Rectal smooth muscle tissue (tissue), 1 donor: ENCODE data around the gene DNAAF3.
A peak's percentile ranks its signal among the peaks of the same experiment; 100 is the strongest.

ENCODE experiments used
- H3K27ac ChIP-seq: one replicate; pipeline ENCODE4 v1.7.0; 2013; ENCODE audit warnings: low read depth, low read length, inconsistent platforms
- H3K27me3 ChIP-seq: one replicate; pipeline ENCODE4 v1.7.0; 2013; ENCODE audit warnings: low read length; ENCODE audit not compliant: control insufficient read depth, insufficient read depth
- H3K36me3 ChIP-seq: one replicate; pipeline ENCODE4 v1.7.0; 2013; ENCODE audit warnings: low read length; ENCODE audit not compliant: control insufficient read depth, insufficient read depth
- H3K4me1 ChIP-seq: one replicate; pipeline ENCODE4 v1.7.0; 2013; ENCODE audit warnings: low read length; ENCODE audit not compliant: control insufficient read depth, insufficient read depth
- H3K4me3 ChIP-seq: one replicate; pipeline ENCODE4 v1.7.0; 2013; ENCODE audit warnings: low read length
- H3K9ac ChIP-seq: one replicate; pipeline ENCODE4 v1.7.0; 2013; ENCODE audit warnings: low read length

DNAAF3 gene

DNA sequence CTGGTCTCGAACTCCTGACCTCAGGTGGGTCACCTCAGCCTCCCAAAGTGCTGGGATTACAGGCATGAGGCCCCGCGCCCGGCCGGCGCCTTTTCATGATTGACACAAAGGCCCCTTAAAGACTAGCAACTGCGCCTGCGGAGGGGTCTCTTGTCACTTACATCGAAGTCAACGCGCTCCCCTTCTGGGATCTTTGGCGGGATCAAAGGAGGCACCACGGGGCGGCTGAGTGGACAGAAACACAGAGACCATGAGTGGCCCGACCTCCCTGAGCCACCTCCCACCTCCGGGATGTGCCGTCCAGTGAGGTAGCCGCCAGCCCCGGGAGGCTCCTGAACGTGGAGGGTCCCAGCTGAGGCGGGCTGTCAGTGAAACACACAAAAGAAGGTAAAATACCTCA is 24.7 kb downstream of the DNAAF3 start:
- H3K4me3 ChIP-seq: no peak overlapping the region
- peaks cover 27% of the 10 kb centered on the region for H3K27me3 ChIP-seq
- H3K9ac ChIP-seq: no peak overlapping the region
- H3K27ac ChIP-seq: no peak overlapping the region
- H3K36me3 ChIP-seq: no peaks in the 10 kb centered on the region
- no peaks in the 10 kb centered on the region for H3K4me1 ChIP-seq

DNA sequence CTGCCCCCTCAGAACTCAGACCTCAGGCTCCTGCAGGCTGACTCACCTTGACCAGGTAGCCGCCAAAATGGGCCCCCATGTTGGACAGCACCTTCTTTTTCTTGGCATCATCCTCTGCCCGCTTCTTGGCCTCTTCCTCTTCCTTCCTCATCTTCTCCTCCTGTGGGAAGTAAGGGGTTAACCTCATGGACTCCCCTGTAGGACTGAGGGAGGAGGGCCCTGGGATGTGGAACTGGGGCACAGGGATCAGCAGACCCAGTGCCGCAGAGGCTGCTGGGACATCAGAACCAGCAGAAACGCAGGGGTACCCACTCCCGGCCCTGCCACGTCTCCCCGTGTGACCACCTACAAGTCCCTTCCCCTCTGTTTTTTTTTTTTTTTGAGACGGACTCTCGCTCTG is 28.5 kb downstream of the DNAAF3 start:
- no peaks in the 10 kb centered on the region for H3K36me3 ChIP-seq
- H3K4me1 ChIP-seq: no peaks in the 10 kb centered on the region
- no peak overlapping the region for H3K4me3 ChIP-seq
- no peak overlapping the region for H3K9ac ChIP-seq
- H3K27ac ChIP-seq: no peak overlapping the region
- H3K27me3 ChIP-seq: peaks cover 21% of the 10 kb centered on the region

DNA sequence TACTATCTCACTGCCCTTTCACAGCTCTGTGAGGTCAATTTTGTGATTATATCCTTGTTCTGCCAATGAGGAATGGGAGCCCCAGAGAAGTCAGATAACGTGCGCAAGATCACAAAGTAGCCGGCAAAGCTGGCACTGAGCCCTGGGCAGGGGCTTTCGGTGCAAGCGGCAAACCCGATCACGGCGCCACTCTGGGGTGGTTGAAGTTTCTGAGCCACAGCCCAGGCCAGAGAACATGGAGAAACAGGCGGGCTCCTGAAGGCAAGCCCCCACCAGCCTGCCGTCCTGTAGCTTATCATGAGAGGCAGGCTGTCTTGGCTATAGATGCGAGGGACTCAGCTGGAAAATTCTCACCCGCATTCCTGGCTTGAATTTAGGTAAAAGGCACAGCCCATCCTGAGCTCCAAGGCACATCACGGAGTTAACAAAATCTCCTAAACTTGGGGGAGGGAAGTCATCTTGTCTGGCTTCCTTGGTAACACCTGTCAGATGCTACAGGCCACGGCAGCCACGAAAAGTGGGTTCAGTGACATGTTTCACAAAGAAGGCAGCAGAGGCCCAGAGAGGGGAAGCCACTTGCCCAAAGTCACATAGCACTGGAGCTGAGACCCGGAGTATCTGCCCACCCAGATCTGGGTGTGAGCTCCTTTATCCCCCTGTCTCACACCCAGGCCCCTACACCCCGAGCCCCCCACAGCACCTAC is 29.9 kb downstream of the DNAAF3 start:
- no peak overlapping the region for H3K4me3 ChIP-seq
- no peak overlapping the region for H3K27ac ChIP-seq
- no peaks in the 10 kb centered on the region for H3K36me3 ChIP-seq
- H3K27me3 ChIP-seq: peaks cover 16% of the 10 kb centered on the region
- no peak overlapping the region for H3K9ac ChIP-seq
- no peaks in the 10 kb centered on the region for H3K4me1 ChIP-seq

DNA sequence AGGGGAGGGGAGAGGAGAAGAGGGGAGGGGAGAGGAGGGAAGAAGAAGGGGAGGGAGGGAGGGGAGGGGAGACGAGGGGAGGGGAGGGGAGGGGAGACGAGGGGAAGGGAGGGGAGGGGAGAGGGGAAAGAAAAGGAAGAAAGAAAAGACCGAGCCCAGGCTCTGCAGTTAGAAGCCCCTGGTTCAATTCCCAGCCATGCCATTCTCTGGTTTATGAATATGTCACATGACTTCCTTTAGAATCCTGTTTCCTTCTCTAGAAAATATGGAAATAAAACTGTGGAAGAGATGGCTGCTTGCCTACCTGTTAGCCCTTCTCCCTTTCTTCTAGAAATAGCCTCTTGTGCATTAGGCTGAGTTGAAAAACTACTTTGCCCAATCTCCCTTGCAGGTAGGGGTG is 31.7 kb downstream of the DNAAF3 start:
- Histone ChIP-seq H3K9ac (no peak overlapping the region), H3K27ac (no peak overlapping the region), H3K4me1 (no peaks in the 10 kb centered on the region), H3K27me3 (peaks cover 11% of the 10 kb centered on the region), H3K36me3 (no peaks in the 10 kb centered on the region), H3K4me3 (no peak overlapping the region)

DNA sequence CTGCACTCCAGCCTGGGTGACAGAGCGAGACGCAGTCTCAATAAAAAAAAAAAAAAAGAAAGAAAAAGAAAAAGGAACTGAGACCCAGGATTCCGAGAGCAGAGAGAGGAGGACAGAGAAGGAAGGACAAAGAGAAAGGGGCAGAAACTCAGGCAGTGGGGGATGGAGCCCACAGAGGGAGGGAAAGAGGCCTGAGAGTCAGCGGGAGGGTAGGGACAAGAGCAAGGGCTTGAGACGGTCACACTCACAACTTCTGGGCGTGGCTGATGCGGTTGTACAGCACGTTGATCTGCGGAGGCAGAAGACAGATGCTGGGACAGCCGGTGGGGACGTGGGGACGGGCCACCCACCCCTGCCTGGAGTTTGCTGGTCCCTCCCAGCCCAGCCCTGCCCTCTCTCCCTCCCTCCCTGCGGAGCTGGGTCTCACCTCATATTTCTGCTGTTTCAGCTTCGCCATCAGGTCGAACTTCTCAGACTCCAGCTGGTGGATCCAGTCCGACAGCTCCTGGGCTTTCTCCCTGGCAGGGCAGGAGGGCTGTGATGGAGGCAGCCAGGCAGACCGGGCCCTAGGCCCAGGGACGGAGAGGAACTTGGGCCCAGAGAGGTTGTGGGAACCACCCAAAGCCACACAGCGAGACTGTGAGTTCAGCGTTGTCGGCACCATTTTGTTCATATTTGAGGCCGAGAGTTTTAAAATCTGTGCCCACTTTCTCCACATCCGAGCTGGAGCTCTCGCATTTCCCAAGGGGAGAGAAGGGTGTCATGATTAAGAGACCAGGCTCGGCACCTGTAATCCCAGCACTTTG is 32.6 kb downstream of the DNAAF3 start:
- no peaks in the 10 kb centered on the region for H3K4me1 ChIP-seq
- no peak overlapping the region for H3K9ac ChIP-seq
- peaks cover 11% of the 10 kb centered on the region for H3K27me3 ChIP-seq
- no peak overlapping the region for H3K4me3 ChIP-seq
- no peaks in the 10 kb centered on the region for H3K36me3 ChIP-seq
- H3K27ac ChIP-seq: no peak overlapping the region

DNA sequence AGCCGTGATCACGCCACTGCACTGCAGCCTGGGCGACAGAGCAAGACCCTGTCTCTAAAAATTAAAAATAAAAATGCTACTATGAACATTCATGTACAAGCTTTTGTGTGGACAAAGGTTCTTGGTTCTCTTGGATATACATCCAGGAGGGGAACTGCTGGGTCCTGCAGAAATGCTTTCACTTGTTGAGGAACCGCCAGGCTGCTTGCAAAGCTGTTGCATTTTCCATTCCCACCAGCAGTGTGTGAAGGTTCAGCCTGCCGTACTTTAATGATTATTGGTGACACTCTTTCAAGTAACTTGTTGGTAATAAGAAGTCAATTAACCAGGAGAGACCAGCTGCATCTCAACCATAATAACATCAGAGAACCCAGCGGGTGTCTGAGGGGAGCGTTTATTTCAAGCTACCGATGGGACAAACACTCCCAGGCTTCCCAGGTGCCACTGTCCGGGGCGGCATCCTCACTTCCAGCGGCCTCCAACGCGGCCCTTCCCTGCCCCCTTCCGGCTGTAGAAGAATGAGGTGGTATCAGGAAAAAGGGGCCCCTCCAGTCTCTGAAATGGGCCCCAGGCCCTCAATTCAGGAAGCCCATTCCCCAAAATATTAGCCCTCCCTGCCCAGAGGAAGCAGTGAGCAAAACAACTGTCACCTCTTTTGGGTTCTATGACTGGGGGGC is 33.8 kb downstream of the DNAAF3 start:
- no peak overlapping the region for H3K4me3 ChIP-seq
- H3K27me3 ChIP-seq: peaks cover 11% of the 10 kb centered on the region
- no peaks in the 10 kb centered on the region for H3K4me1 ChIP-seq
- no peak overlapping the region for H3K27ac ChIP-seq
- no peaks in the 10 kb centered on the region for H3K36me3 ChIP-seq
- H3K9ac ChIP-seq: no peak overlapping the region

DNA sequence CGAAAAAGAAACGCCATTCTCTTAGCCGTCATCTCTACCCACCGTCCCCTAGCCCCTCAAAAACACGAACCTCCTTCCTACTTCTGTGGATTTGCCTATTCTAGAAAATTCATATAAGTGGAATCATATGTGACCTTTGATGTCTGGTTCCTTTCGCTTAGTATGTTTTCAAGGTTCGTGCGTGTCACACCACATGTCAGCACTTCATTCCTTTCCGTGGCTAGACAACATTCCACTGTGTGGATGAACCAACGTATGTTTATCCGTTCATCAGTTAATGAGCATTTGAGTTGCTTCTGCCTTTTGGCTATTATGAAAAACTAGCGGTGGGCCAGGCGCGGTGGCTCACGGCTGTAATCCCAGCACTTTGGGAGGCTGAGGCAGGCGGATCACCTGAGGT is 35.0 kb downstream of the DNAAF3 start:
- Histone ChIP-seq H3K9ac (no peak overlapping the region), H3K27me3 (peaks cover 11% of the 10 kb centered on the region), H3K4me3 (no peak overlapping the region), H3K27ac (no peak overlapping the region), H3K36me3 (no peaks in the 10 kb centered on the region), H3K4me1 (no peaks in the 10 kb centered on the region)

DNA sequence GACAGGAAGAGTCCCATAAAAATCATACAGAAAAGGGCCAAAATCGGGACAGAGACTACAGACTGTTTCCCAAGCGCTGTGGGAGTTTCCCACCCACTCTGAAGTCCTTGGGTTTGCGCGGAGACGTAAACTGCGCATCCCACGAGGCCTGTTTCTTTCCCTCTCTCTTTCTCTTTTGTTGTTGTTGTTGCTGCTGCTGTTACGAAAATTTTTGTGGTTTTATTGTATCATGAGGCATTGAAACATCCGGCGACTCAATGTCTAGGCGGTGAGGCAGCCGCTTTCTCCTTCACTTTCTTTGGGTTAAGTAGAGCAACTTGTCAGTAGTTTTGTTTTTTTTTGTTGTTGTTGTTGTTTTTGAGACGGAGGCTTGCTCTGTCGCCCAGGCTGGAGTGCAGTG is 47.4 kb downstream of the DNAAF3 start:
- H3K36me3 ChIP-seq: no peaks in the 10 kb centered on the region
- H3K27ac ChIP-seq: no peak overlapping the region
- H3K4me1 ChIP-seq: peaks cover 6% of the 10 kb centered on the region
- H3K9ac ChIP-seq: no peak overlapping the region
- H3K4me3 ChIP-seq: no peak overlapping the region
- H3K27me3 ChIP-seq: no peaks in the 10 kb centered on the region

DNA sequence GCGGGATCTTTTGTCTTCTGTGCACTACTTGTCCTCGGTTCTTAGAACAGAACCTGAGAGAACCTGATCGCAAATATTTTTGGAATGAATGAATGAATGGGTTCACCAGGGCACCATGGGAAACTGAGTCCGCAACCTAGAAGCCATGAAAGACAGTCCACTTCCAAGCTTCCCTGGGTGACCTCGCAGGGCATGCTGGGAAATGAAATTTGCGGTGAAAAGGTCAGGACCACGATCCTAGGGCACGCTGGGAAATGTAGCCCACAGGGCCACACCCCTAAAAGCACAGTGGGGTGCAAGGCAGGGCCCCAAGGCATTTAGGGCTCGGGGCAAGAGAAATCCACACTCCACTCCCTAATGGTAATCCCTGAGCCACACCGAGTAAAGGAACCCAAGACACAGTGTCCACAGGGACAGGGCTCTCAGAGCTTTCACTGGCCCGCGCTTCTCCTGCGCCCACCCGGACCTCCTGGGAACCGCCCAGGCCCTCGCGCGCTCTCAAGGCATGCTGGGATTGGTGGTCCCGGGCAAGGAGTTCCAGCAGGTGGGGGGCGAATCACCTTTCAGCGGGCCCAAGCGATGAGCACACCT is 47.9 kb downstream of the DNAAF3 start:
- Histone ChIP-seq H3K4me3 (peak overlapping the region; percentile 83), H3K27me3 (no peaks in the 10 kb centered on the region), H3K27ac (peak overlapping the region; percentile 55), H3K36me3 (no peaks in the 10 kb centered on the region), H3K4me1 (peaks cover 7% of the 10 kb centered on the region), H3K9ac (no peak overlapping the region)

DNA sequence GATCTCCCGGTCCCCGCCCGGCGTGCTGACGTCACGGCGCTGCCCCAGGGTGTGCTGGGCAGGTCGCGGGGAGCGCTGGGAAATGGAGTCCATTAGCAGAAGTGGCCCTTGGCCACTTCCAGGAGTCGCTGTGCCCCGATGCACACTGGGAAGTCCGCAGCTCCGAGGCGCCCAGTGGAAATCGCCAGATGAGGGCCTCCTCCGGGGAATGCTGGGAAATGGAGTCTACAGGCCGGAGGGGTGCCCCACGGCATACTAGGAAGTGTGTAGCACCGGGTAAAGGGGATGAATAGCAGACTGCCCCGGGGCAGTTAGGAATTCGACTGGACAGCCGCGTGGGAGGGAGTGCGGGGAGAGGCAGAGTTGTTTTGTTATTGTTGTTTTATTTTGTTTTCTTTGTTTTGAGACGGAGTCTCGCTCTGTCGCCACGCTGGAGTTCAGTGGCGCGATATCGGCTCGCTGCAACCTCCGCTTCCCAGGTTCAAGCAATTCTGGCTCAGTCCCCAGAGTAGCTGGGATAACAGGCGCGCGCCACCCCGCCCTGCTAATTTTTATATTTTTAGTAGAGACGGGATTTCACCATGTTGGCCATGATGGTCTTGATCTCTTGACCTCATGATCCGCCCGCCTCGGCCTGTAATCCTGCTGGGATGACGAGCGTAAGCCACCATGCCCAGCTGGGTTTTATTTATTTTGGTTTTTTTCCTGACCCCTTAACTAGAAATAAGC is 48.6 kb downstream of the DNAAF3 start:
- H3K4me1 ChIP-seq: peaks cover 13% of the 10 kb centered on the region

DNA sequence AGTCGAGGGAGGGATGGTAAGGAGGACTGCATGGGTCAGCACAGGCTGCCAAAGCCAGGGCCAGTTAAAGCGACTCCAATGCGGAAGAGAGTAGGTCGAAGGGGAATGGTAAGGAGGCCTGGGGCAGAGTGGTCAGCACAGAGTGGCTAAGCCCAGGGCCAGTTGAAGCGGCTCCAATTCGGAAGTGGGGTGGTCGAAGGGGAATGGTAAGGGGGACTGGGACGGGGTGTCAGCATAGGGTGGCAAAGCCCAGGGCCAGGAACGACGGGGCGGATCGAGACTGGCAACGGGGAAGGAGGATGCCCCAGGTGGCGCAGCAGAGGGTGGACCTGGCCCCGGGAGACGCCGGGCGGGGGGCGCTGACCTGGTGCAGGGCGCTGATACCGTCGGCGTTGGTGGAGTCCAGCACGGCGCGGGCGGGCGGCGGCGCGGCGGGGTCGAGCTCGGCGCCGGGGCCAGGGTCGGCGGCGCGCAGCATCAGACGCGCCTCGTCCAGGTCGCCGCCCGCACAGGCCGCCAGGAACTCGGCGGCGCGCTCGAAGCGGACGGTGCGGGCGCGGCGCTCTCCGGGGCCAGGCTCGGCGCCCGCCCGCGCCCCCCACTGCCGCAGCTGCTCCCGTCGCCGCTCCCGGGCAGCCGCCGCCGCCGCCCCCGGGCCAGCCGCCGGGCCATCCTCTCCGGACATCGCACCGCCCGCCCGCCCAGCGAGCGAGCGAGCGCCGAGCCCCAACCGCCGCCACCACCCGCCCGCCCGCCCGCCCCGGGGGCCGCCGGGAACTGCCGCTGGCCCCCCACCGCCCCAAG is 49.4 kb downstream of the DNAAF3 start, which contains the start of gene PPP1R12C:
PPP1R12C (minus strand) TSS at position 779 of the 804 bp plus-strand sequence; CDS start at position 685, 94 bp downstream.
- peak within 1 kb of the TSS; percentile 83 for H3K4me3 ChIP-seq
- H3K4me1 ChIP-seq: peaks cover 18% of the 10 kb centered on the region
- peak within 1 kb of the TSS; percentile 81 for H3K9ac ChIP-seq
- no peaks in the 10 kb centered on the region for H3K27me3 ChIP-seq
- H3K27ac ChIP-seq: peak within 1 kb of the TSS; percentile 95
- H3K36me3 ChIP-seq: no peaks in the 10 kb centered on the region

More for the DNA sequence above, 48.6 kb downstream of the DNAAF3 start:
- no peaks in the 10 kb centered on the region for H3K36me3 ChIP-seq
- H3K4me3 ChIP-seq: peak overlapping the region; percentile 83
- H3K27me3 ChIP-seq: no peaks in the 10 kb centered on the region
- H3K27ac ChIP-seq: peak overlapping the region; percentile 55
- H3K9ac ChIP-seq: no peak overlapping the region
